Keratinocyte (primary cell): ENCODE data around the gene AKAP10.

Experiments
- CTCF ChIP-seq, 3 experiments: IDR thresholded peaks in 1 of 3; conservative IDR thresholded peaks in 1 of 3; optimal IDR thresholded peaks in 1 of 3; 2 replicates in 2 of 3; 3 replicates in 1 of 3; pipeline versions ENCODE3 to v1.5.1; 2011; ENCODE audit warnings: low read length in 3 of 3, mild to moderate bottlenecking in 3 of 3, moderate library complexity in 2 of 3, control low read depth in 1 of 3, inconsistent platforms in 1 of 3; ENCODE audit not compliant: insufficient read depth in 2 of 3; ENCODE audit errors: extremely low read depth in 1 of 3
- EZH2 ChIP-seq: IDR thresholded peaks from one replicate; pipeline ENCODE4 v1.6.1; 2012; ENCODE audit warnings: inconsistent platforms, mild to moderate bottlenecking, low read length, moderate library complexity

GRCh38 chr17:19874256-19874655 is 103.4 kb downstream of the AKAP10 start:
- TF ChIP-seq CTCF (optimal IDR thresholded peaks at IDR 0.05 in 1 of 3, IDR thresholded peaks at IDR 0.05 in 1 of 3, conservative IDR thresholded peaks at IDR 0.05 in 1 of 3; ENCODE audit: extremely low read depth in 1 of 3, insufficient read depth in 2 of 3, low read length in 3 of 3) (no peak), EZH2 (no peak)
